Gastroesophageal sphincter (tissue), 3 donors: Measurements from ENCODE around the gene TECPR2.

Experiments
- EP300 ChIP-seq: sonication (generic); formaldehyde crosslinking; IDR thresholded peaks from one replicate; pipeline ENCODE4 v1.6.1; 2017; ENCODE audit warnings: antibody characterized with exemption, mild to moderate bottlenecking
- POLR2A ChIP-seq, 2 donors: fragments of 450-650 bp; IDR thresholded peaks; one replicate each; pipeline ENCODE4 v1.6.1; 2017; ENCODE audit warnings: antibody characterized with exemption in 2 of 2, mild to moderate bottlenecking in 2 of 2, moderate library complexity in 1 of 2
- POLR2AphosphoS5 ChIP-seq: sonication (generic); formaldehyde crosslinking; IDR thresholded peaks from one replicate; pipeline ENCODE4 v1.6.1; 2017; ENCODE audit warnings: antibody characterized with exemption
- TF ChIP-seq, protein P1 (sequence below), 4 experiments: fragments of 200-600 bp in 2 of 4; fragments of 450-650 bp in 2 of 4; sonication (generic) in 1 of 4; IDR thresholded peaks; one replicate each; pipeline ENCODE4 v1.5.1; 2017 to 2019; ENCODE audit warnings: antibody characterized with exemption in 4 of 4, mild to moderate bottlenecking in 2 of 4, moderate library complexity in 2 of 4

- TF ChIP-seq, protein P1, sequence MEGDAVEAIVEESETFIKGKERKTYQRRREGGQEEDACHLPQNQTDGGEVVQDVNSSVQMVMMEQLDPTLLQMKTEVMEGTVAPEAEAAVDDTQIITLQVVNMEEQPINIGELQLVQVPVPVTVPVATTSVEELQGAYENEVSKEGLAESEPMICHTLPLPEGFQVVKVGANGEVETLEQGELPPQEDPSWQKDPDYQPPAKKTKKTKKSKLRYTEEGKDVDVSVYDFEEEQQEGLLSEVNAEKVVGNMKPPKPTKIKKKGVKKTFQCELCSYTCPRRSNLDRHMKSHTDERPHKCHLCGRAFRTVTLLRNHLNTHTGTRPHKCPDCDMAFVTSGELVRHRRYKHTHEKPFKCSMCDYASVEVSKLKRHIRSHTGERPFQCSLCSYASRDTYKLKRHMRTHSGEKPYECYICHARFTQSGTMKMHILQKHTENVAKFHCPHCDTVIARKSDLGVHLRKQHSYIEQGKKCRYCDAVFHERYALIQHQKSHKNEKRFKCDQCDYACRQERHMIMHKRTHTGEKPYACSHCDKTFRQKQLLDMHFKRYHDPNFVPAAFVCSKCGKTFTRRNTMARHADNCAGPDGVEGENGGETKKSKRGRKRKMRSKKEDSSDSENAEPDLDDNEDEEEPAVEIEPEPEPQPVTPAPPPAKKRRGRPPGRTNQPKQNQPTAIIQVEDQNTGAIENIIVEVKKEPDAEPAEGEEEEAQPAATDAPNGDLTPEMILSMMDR (IDR thresholded peaks at IDR 0.05) = no peak
- TF ChIP-seq POLR2A (IDR thresholded peaks at IDR 0.05) (no peak), EP300 (no peak), POLR2AphosphoS5 (no peak)
These were observed 55.6 kb downstream of the TECPR2 start for GRCh38 chr14:102418169-102418852.
